HG03521 (cell line): ENCODE data around the gene TAGLN2.

Source experiments
- ATAC-seq: cut with Tn5 transposase; IDR thresholded peaks from one replicate; pipeline ENCODE4 v1.9.1; 2021; ENCODE audit warnings: mild to moderate bottlenecking, moderate library complexity; ENCODE audit not compliant: unreplicated experiment

The TAGLN2 gene

DNA sequence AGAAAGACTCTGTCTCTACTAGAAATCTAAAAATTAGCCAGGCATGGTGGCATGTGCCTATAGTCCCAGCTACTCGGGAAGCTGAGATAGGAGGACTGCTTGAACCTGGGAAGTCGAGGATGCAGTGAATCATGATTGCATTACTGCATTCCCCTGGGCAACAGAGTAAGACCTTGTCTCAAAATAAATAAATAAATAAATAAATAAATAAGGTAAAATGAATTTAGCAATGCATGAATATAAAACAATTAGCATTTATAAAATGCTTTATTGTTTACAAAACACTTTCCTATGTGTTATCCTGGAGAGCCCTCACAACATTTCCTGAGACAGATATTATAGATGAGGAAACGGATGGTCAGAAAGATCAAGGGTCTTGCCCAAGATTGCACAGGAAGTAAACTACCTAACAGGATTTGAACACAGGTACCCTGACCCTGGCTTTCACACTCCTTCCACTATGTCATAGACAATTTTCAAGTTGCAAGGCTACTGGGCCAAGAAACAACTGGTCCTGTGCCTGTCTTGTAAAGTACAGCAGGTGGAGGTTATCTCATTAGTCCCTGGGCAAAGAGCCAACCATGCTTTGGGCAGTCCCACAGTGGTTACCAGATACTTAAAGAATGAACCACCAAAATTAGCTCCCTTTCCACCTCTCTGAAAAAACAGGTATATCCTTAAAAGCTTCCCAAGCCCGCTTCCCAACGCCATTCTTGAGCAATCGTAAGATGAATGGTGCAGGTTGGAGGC lies 47.4 kb downstream of the TAGLN2 start:
- ATAC-seq, result no peak

DNA sequence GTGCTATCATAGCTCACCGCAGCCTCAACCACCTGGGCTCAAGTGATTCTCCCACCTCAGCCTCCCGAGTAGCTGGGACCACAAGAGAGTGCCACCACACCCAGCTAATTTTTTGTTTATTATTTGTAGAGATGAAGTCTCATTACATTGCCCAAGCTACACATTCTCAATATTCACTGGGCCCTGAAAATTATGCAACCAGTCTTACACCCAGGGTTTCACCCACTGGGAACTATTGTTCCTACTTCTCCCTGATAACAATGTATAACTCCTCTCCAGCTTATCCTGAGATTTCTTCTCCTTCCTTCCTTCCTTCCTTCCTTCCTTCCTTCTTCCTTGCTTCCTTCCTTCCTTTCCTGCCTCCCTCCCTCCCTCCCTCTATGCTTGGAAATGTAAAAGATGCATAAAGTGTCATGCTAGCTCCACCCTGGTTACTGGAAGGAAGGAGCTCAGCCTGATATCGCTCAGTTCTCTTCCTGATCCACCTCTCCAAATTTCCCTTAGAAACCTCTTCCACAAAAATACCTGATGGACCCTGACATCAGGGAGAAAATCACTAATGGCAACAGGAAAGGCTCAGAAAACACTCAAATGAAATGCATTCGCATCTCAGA lies 51.7 kb downstream of the TAGLN2 start:
- no peak for ATAC-seq

DNA sequence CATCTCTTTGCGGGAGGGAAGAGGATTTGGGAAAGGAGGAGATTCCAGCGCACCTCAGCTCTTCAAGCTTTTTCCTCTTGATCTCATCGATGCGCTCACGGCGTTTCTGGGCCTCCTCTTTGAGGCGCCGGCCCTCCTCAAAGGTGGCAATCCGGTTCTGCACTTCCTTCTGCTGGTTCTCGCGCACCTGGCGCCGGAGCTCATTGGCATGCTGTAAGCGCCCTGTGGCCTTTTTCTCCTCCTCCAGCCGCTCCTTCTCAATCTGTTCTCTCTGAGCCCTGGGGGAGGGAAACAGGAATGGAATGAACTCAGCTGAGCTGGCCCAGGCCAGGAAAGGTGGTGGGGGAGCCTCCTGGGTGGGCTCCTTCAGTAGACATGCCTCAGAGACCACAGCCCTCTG lies 52.4 kb downstream of the TAGLN2 start:
- ATAC-seq, result no peak

DNA sequence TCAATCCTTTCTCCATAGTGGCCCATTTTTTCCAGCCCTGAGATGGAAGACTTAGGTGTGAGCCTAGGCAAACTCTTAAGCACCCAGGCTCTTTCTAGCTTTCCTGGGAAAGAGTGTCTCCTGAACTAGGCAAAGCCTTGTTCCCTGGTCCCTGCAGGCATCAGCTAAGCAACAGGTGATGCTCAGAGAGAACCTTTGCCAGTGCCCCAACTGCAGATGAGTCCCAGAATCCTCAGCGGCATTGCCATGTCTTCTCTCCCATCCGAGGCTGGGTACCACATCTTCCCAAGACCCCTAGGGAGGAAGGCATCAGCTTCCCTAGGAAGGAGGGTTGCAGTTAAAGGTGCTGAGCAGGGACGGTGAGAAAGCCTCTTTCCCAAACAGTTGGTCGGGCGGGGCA lies 54.6 kb downstream of the TAGLN2 start:
- no peak for ATAC-seq

DNA sequence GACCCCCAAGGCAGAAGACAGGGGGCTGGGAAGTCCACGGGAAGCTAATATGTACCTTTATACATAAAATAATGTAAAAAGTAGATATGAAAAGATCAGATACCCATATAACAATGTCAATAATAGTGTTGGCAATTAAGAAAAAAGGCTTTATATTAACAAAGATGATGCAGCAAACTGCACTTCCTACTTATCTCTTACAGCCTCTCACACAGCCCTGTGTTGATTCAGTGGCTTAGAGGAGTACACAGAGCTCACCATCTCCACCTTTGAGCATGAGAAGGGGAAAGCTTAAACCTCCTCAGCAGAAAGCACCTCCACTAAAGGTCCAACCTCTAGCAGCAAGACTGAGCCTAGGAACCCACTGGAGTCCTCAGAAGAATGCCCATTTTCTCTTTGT lies 55.7 kb downstream of the TAGLN2 start:
- ATAC-seq, result no peak

DNA sequence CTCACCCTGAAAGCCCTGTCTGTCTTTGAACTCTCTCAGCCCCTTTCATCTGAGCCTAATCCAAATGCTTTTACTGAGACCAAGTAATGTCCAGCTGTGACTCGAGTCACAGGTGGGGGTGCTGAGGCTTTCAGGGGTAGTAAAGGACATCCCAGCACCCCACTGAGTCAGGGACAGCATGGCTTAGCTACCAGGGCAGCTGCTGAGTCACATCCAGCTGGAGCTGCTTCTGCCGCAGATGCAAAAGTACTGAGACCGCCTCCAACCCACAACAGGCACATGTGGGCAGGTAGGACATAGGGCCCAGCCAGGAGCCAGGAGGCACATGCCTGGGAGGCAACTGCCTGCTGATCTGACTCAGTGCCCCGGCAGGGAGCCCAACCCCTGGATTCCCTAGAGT lies 56.1 kb downstream of the TAGLN2 start:
- ATAC-seq, result no peak

DNA sequence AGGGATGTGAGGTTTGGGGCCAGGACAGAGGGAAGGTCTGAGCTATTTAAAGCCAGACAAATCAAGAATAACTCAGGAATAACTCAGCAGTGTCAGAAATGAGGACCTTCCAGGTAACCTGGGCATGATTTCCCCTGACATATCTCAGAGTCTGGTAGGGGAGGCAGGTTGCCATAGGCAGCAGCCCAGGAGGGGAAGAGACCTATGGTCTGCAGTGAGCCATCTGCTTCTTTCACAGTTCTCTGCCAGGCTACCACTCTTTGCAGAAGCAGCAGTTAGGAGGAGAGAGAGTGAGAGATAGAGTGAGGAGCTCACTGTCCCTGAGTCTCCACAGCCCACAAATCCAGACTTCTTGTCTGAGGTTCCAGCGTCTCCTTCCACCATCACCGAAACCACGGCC lies 56.5 kb downstream of the TAGLN2 start:
- no peak for ATAC-seq
